Smooth muscle cell (in vitro differentiated cells): ENCODE results near the gene CCDC117. TPM values are rescaled to one million over a fixed set of nuclear protein-coding genes. Genes with fewer than 3 reads are reported as not detected.

Source experiments
- DNase-seq: peaks from one replicate; lab custom pipeline; 2025; ENCODE audit not compliant: unreplicated experiment; lab: John Stamatoyannopoulos, UW
- H2AFZ ChIP-seq: fragments of 200-600 bp; sonication (generic); 2 replicates; pipeline ENCODE4 v1.6.0; 2016; ENCODE audit warnings: antibody characterized with exemption, low read depth, mild to moderate bottlenecking
- H3F3A ChIP-seq: fragments of 200-600 bp; sonication (generic); 2 replicates; pipeline ENCODE4 v1.6.0; 2017; ENCODE audit warnings: antibody characterized with exemption, low read depth
- H3K27ac ChIP-seq: fragments of 200-600 bp; sonication (generic); 2 replicates; pipeline ENCODE4 v1.5.1; 2016; ENCODE audit warnings: low read depth, mild to moderate bottlenecking
- H3K27me3 ChIP-seq: fragments of 200-600 bp; sonication (generic); 2 replicates; pipeline ENCODE4 v1.6.1; 2016; ENCODE audit warnings: low read depth, mild to moderate bottlenecking
- H3K36me3 ChIP-seq: fragments of 200-600 bp; sonication (generic); 2 replicates; pipeline ENCODE4 v1.5.1; 2016; ENCODE audit warnings: low read depth
- H3K4me1 ChIP-seq: fragments of 200-600 bp; sonication (generic); 2 replicates; pipeline ENCODE4 v1.5.1; 2016; ENCODE audit warnings: low read depth
- H3K4me2 ChIP-seq: fragments of 200-600 bp; sonication (generic); 2 replicates; pipeline ENCODE4 v1.6.0; 2016; ENCODE audit warnings: mild to moderate bottlenecking
- H3K4me3 ChIP-seq: fragments of 200-600 bp; sonication (generic); 2 replicates; pipeline ENCODE4 v1.5.1; 2016; ENCODE audit warnings: mild to moderate bottlenecking
- H3K79me2 ChIP-seq: fragments of 200-600 bp; sonication (generic); 2 replicates; pipeline ENCODE4 v1.6.0; 2016; ENCODE audit warnings: low read depth, mild to moderate bottlenecking
- H3K9ac ChIP-seq: fragments of 200-600 bp; sonication (generic); 2 replicates; pipeline ENCODE4 v1.6.0; 2016; ENCODE audit warnings: low read depth
- H3K9me3 ChIP-seq: fragments of 200-600 bp; sonication (generic); replicated peaks from 2 replicates; pipeline ENCODE4 v1.5.1; 2016; ENCODE audit warnings: low read depth
- H4K20me1 ChIP-seq: fragments of 200-600 bp; sonication (generic); 2 replicates; pipeline ENCODE4 v1.6.0; 2016; ENCODE audit warnings: low read depth
- WGBS: methylation state at CpG from one replicate; pipeline ENCODE4 v1.1.7; 2016; ENCODE audit warnings: low lambda C conversion rate; 5-methylcytosine and 5-hydroxymethylcytosine counted together
- polyA plus RNA-seq: library from polyadenylated mRNA; unstranded; fragments of >200 nt; fragmentation: Nextera tagmentation; extraction: Ambion mirVana; gene quantifications from 2 replicates; pipeline ENCODE4 v1.2.1, GENCODE V29; 2016
- total RNA-seq: library from RNA; depleted of rRNA; stranded (reverse); fragments of >200 nt; gene quantifications from 2 replicates; pipeline ENCODE4 v1.2.3, GENCODE V29; 2014
- TF ChIP-seq, protein P1 (sequence below): fragments of 200-600 bp; sonication (generic); IDR thresholded peaks from 2 replicates; pipeline ENCODE4 v1.5.1; 2017; ENCODE audit warnings: borderline replicate concordance, mild to moderate bottlenecking, antibody characterized with exemption; ENCODE audit not compliant: insufficient read depth, poor library complexity, severe bottlenecking

The CCDC117 gene
- total and polyA plus RNA-seq, 2 experiments from 2014 or later = 17.3 to 30.8 TPM

DNA sequence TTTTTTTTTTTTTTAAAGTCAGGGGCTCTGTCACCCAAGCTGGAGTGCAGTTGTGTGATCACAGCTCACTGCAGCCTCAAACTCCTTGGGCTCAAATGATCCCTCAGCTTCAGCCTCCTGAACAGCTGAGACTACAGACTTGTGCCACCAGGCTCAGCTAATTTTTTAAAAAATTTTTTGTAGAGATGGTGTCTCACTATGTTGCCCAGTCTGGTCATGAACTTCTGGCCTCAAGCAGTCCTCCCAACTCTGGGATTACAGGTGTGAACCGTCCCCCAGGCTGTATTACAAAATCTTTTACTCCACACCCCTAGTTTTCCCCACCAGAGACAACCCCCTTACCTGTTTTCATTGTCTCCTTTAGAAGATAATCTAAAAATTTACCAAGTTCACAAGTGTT, 1.9 kb downstream of the CCDC117 start:
- Histone ChIP-seq H3K4me2 (no peak overlapping the region), H3K4me1 (no peaks in the 10 kb centered on the region), H3K27me3 (no peaks in the 10 kb centered on the region), H3K36me3 (peaks cover 4% of the 10 kb centered on the region), H3K9ac (no peak overlapping the region), H3K79me2 (peaks cover 58% of the 10 kb centered on the region), H3K4me3 (no peak overlapping the region), H3F3A (peaks cover 3% of the 10 kb centered on the region), H4K20me1 (peaks cover 52% of the 10 kb centered on the region), H2AFZ (no peak overlapping the region), H3K27ac (peak overlapping the region; percentile 7), H3K9me3 (no peaks in the 10 kb centered on the region)
- DNase-seq = no peak
- 100% methylated on average over 1 of the region's 1 CpG for WGBS
- TF ChIP-seq, protein P1, sequence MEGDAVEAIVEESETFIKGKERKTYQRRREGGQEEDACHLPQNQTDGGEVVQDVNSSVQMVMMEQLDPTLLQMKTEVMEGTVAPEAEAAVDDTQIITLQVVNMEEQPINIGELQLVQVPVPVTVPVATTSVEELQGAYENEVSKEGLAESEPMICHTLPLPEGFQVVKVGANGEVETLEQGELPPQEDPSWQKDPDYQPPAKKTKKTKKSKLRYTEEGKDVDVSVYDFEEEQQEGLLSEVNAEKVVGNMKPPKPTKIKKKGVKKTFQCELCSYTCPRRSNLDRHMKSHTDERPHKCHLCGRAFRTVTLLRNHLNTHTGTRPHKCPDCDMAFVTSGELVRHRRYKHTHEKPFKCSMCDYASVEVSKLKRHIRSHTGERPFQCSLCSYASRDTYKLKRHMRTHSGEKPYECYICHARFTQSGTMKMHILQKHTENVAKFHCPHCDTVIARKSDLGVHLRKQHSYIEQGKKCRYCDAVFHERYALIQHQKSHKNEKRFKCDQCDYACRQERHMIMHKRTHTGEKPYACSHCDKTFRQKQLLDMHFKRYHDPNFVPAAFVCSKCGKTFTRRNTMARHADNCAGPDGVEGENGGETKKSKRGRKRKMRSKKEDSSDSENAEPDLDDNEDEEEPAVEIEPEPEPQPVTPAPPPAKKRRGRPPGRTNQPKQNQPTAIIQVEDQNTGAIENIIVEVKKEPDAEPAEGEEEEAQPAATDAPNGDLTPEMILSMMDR = no peak

DNA sequence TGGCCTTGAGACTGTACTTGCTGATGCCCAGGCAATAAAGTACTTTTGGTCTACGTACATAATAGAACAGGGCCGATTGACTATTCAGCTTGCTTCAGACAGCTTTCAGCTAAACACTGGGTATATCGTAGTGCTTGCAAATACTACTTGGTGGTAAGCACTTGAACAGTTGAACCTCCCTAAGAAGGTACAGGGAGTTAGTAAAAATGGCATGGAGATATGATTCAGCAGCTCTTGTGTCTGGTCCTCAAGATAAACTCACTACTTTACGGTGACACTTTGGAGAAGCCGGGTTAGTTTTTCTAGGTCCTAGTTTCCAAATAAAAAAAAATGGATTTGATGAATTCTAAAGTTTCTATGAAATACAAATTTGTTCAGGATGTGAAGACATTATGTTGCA, 7.3 kb downstream of the CCDC117 start:
- Histone ChIP-seq H4K20me1 (peaks cover 86% of the 10 kb centered on the region), H3K9ac (no peak overlapping the region), H3K79me2 (peaks cover 65% of the 10 kb centered on the region), H3K4me3 (no peak overlapping the region), H3K9me3 (no peaks in the 10 kb centered on the region), H3K27ac (no peak overlapping the region), H2AFZ (no peak overlapping the region), H3K27me3 (no peaks in the 10 kb centered on the region), H3F3A (peaks cover 12% of the 10 kb centered on the region), H3K4me1 (no peaks in the 10 kb centered on the region), H3K4me2 (no peak overlapping the region), H3K36me3 (peaks cover 14% of the 10 kb centered on the region)
- WGBS = 89% methylated on average over 5 of the region's 5 CpGs
- no peak for DNase-seq
- TF ChIP-seq, protein P1 = no peak

DNA sequence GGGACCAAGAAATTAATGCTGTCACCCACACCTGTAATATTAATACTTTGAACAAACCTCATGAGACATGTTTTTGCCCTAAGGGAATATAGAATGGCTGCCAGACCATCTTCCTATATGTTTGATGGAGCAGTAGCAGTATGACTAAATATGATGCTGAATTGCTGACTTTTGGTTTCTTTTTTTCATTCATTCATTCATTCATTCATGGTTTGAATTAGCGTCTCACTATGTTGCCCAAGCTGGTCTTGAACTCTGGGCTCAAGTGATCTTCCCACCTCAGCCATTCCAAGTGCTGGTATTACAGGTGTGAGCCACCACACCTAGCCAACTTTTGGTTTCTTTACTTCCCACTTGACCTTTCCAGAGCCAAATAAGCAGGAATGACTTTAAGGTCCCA, 7.8 kb downstream of the CCDC117 start:
- Histone ChIP-seq H3K79me2 (peaks cover 65% of the 10 kb centered on the region), H3F3A (peaks cover 12% of the 10 kb centered on the region)

More for the DNA sequence above, 7.8 kb downstream of the CCDC117 start:
- no peaks in the 10 kb centered on the region for H3K9me3 ChIP-seq
- H3K27me3 ChIP-seq = no peaks in the 10 kb centered on the region
- no peak overlapping the region for H2AFZ ChIP-seq
- 100% methylated on average over 1 of the region's 1 CpG for WGBS
- TF ChIP-seq, protein P1 = no peak
- H3K4me2 ChIP-seq = no peak overlapping the region
- H3K36me3 ChIP-seq = peaks cover 12% of the 10 kb centered on the region
- H3K4me3 ChIP-seq = no peak overlapping the region
- H3K27ac ChIP-seq = no peak overlapping the region
- peaks cover 84% of the 10 kb centered on the region for H4K20me1 ChIP-seq
- no peak overlapping the region for H3K9ac ChIP-seq
- no peaks in the 10 kb centered on the region for H3K4me1 ChIP-seq
- no peak for DNase-seq
